Karpas-422 (cell line): ENCODE results near the gene NANOS1. TPM values are rescaled to one million over a fixed set of nuclear protein-coding genes. Genes with fewer than 3 reads are reported as not detected.

ENCODE experiments used
- DNase-seq: peaks from one replicate; pipeline ENCODE4 v3.0.0-alpha.2; 2015
- H2AFZ ChIP-seq: fragments of 200-600 bp; sonication (generic); 2 replicates; pipeline ENCODE4 v1.6.1; 2014; ENCODE audit warnings: antibody characterized with exemption, low read length, mixed read lengths
- H3K27ac ChIP-seq: fragments of 200-600 bp; sonication (generic); 2 replicates; pipeline ENCODE4 v1.5.1; 2014; ENCODE audit warnings: mild to moderate bottlenecking, low read length, moderate library complexity
- H3K27me3 ChIP-seq: fragments of 200-600 bp; sonication (generic); 2 replicates; pipeline ENCODE4 v1.6.1; 2014; ENCODE audit warnings: low read length, mixed read lengths
- H3K36me3 ChIP-seq: fragments of 200-600 bp; sonication (generic); 2 replicates; pipeline ENCODE4 v1.6.1; 2014; ENCODE audit warnings: low read length, mixed read lengths; ENCODE audit not compliant: insufficient read depth
- H3K4me1 ChIP-seq: fragments of 200-600 bp; sonication (generic); 2 replicates; pipeline ENCODE4 v1.6.1; 2014; ENCODE audit warnings: mild to moderate bottlenecking, low read length, mixed read lengths
- H3K4me2 ChIP-seq: fragments of 200-600 bp; sonication (generic); 2 replicates; pipeline ENCODE4 v1.6.1; 2014; ENCODE audit warnings: low read length, low read depth, mild to moderate bottlenecking; ENCODE audit not compliant: poor library complexity, severe bottlenecking
- H3K4me3 ChIP-seq: fragments of 200-600 bp; sonication (generic); 2 replicates; pipeline ENCODE4 v1.5.1; 2014; ENCODE audit warnings: mild to moderate bottlenecking, antibody characterized with exemption, low read length, mixed read lengths
- H3K79me2 ChIP-seq: fragments of 200-600 bp; sonication (generic); 2 replicates; pipeline ENCODE4 v1.6.1; 2014; ENCODE audit warnings: mild to moderate bottlenecking, low read length, mixed read lengths
- H3K9ac ChIP-seq: fragments of 200-600 bp; sonication (generic); 2 replicates; pipeline ENCODE4 v1.6.0; 2014; ENCODE audit warnings: low read length
- H3K9me2 ChIP-seq: fragments of 200-600 bp; sonication (generic), shearing (Covaris generic); replicated peaks from 2 replicates; pipeline ENCODE4 v1.6.0; 2014; ENCODE audit warnings: mild to moderate bottlenecking, low read length, moderate library complexity; ENCODE audit not compliant: insufficient read depth
- H3K9me3 ChIP-seq: fragments of 300-700, 200-600 bp; sonication (generic); 2 replicates; pipeline ENCODE4 v1.6.1; 2014; ENCODE audit warnings: low read length, mixed read lengths
- H4K20me1 ChIP-seq: fragments of 200-600 bp; sonication (generic); 2 replicates; pipeline ENCODE4 v1.6.1; 2014; ENCODE audit warnings: mild to moderate bottlenecking, antibody characterized with exemption, low read length, low read depth; ENCODE audit not compliant: insufficient read depth
- total RNA-seq: library from RNA; depleted of rRNA; stranded (reverse); fragments of >200 nt; shearing (Covaris generic); gene quantifications from 2 replicates; pipeline ENCODE4 v1.2.3, GENCODE V29; 2014; ENCODE audit warnings: low replicate concordance

Gene NANOS1
- total RNA-seq, 1 experiment from 2014 or later = 1.6 TPM

GRCh38 chr10:119055472-119055871 is 26.0 kb downstream of the NANOS1 start:
- Histone ChIP-seq H3K9me2 (no peaks in the 10 kb centered on the region), H3K79me2 (peaks cover 91% of the 10 kb centered on the region), H2AFZ (no peak overlapping the region), H3K36me3 (peaks cover 91% of the 10 kb centered on the region), H3K4me2 (no peak overlapping the region), H3K9me3 (no peaks in the 10 kb centered on the region), H3K4me1 (peaks cover 17% of the 10 kb centered on the region), H3K4me3 (no peak overlapping the region), H3K9ac (no peak overlapping the region), H4K20me1 (peaks cover 26% of the 10 kb centered on the region), H3K27ac (no peak overlapping the region), H3K27me3 (no peaks in the 10 kb centered on the region)
- DNase-seq = no peak

GRCh38 chr10:119058010-119058409 is 28.5 kb downstream of the NANOS1 start:
- Histone ChIP-seq H3K4me2 (no peak overlapping the region), H3K9ac (no peak overlapping the region), H3K36me3 (peaks cover 88% of the 10 kb centered on the region), H3K4me1 (peaks cover 2% of the 10 kb centered on the region; the same call in 1 of the 2 replicates), H2AFZ (no peak overlapping the region), H4K20me1 (peaks cover 26% of the 10 kb centered on the region), H3K9me2 (no peaks in the 10 kb centered on the region), H3K27ac (no peak overlapping the region), H3K9me3 (no peaks in the 10 kb centered on the region), H3K27me3 (no peaks in the 10 kb centered on the region), H3K4me3 (no peak overlapping the region), H3K79me2 (peaks cover 88% of the 10 kb centered on the region)
- DNase-seq = no peak

GRCh38 chr10:119059557-119059956 is 30.0 kb downstream of the NANOS1 start:
- Histone ChIP-seq H3K27me3 (no peaks in the 10 kb centered on the region), H3K4me3 (no peak overlapping the region), H3K9me2 (no peaks in the 10 kb centered on the region), H3K4me1 (peaks cover 2% of the 10 kb centered on the region; the same call in 1 of the 2 replicates), H3K79me2 (peaks cover 92% of the 10 kb centered on the region), H3K36me3 (peaks cover 89% of the 10 kb centered on the region), H3K9ac (no peak overlapping the region), H4K20me1 (peaks cover 29% of the 10 kb centered on the region), H3K27ac (no peak overlapping the region), H3K9me3 (no peaks in the 10 kb centered on the region), H3K4me2 (no peak overlapping the region), H2AFZ (no peak overlapping the region)
- DNase-seq = no peak

- Histone ChIP-seq H3K36me3 (peaks cover 89% of the 10 kb centered on the region), H3K9me2 (no peaks in the 10 kb centered on the region), H3K4me3 (no peak overlapping the region), H4K20me1 (peaks cover 35% of the 10 kb centered on the region), H3K9me3 (no peaks in the 10 kb centered on the region), H3K79me2 (peaks cover 92% of the 10 kb centered on the region), H3K4me2 (no peak overlapping the region), H3K27ac (no peak overlapping the region), H3K27me3 (no peaks in the 10 kb centered on the region), H2AFZ (no peak overlapping the region), H3K4me1 (peaks cover 2% of the 10 kb centered on the region; the same call in 1 of the 2 replicates), H3K9ac (no peak overlapping the region)
- no peak for DNase-seq
Measured at GRCh38 chr10:119060107-119060506, 30.6 kb downstream of the NANOS1 start.

- H3K4me2 ChIP-seq = no peak overlapping the region
- peaks cover 38% of the 10 kb centered on the region for H4K20me1 ChIP-seq
- H3K4me3 ChIP-seq = no peak overlapping the region
- no peaks in the 10 kb centered on the region for H3K9me2 ChIP-seq
- H3K79me2 ChIP-seq = peaks cover 92% of the 10 kb centered on the region
- H3K27me3 ChIP-seq = no peaks in the 10 kb centered on the region
- H2AFZ ChIP-seq = no peak overlapping the region
- H3K36me3 ChIP-seq = peaks cover 86% of the 10 kb centered on the region
- no peak overlapping the region for H3K9ac ChIP-seq
- no peaks in the 10 kb centered on the region for H3K9me3 ChIP-seq
- DNase-seq = no peak
- H3K4me1 ChIP-seq = peaks cover 2% of the 10 kb centered on the region; the same call in 1 of the 2 replicates
- H3K27ac ChIP-seq = no peak overlapping the region
Measured at GRCh38 chr10:119061352-119061751, 31.8 kb downstream of the NANOS1 start.

- peaks cover 92% of the 10 kb centered on the region for H3K79me2 ChIP-seq
- H3K27ac ChIP-seq = no peak overlapping the region
- H3K9ac ChIP-seq = no peak overlapping the region
- no peak for DNase-seq
- H3K4me3 ChIP-seq = no peak overlapping the region
- H2AFZ ChIP-seq = no peak overlapping the region
- H3K36me3 ChIP-seq = peaks cover 84% of the 10 kb centered on the region
- no peaks in the 10 kb centered on the region for H3K27me3 ChIP-seq
- peaks cover 2% of the 10 kb centered on the region; the same call in 1 of the 2 replicates for H3K4me1 ChIP-seq
- no peaks in the 10 kb centered on the region for H3K9me2 ChIP-seq
- no peak overlapping the region for H3K4me2 ChIP-seq
- no peaks in the 10 kb centered on the region for H3K9me3 ChIP-seq
- H4K20me1 ChIP-seq = peaks cover 42% of the 10 kb centered on the region
Measured at GRCh38 chr10:119061926-119062325, 32.4 kb downstream of the NANOS1 start.

DNA sequence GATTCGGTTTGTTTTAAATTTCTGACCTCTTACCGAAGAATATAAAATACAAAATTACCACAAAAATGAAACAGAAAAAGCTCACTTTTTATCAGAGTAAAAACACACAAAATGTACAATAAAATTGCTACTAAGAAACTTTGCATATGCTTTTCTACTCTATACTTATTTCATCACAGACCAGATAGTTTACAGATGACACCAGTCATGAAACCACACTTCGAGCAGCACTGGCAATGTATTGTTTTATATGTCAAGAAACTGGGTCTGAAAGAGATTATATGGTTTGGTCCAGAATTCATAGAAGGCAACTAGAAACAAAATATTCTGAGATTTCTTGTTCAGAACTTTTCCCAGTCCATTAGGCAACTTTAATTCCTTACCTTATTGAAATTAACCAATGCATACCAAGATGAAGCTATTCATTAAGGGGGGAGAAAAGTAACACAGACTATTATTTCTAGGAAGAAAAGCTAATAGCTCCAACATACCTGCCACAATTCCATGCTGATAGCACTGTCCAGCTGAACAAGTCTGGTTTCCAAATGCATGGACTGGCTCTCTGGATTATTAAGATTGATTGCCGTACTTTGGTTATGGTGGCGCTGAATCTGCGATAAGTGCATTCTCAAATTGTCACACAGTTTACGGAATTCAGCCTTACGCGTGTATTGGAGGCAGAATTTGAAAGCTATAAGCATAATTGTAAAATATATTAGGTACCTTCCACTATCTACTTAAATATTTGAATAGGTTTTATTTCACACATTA is 41.1 kb downstream of the NANOS1 start:
- DNase-seq = no peak
- no peak overlapping the region for H2AFZ ChIP-seq
- H4K20me1 ChIP-seq = peaks cover 35% of the 10 kb centered on the region
- no peak overlapping the region for H3K27ac ChIP-seq
- H3K4me1 ChIP-seq = no peaks in the 10 kb centered on the region
- H3K4me3 ChIP-seq = no peak overlapping the region
- H3K4me2 ChIP-seq = no peak overlapping the region
- H3K27me3 ChIP-seq = no peaks in the 10 kb centered on the region
- H3K9ac ChIP-seq = no peak overlapping the region
- H3K79me2 ChIP-seq = peaks cover 92% of the 10 kb centered on the region
- peaks cover 70% of the 10 kb centered on the region for H3K36me3 ChIP-seq
- H3K9me2 ChIP-seq = no peaks in the 10 kb centered on the region
- H3K9me3 ChIP-seq = no peaks in the 10 kb centered on the region

DNA sequence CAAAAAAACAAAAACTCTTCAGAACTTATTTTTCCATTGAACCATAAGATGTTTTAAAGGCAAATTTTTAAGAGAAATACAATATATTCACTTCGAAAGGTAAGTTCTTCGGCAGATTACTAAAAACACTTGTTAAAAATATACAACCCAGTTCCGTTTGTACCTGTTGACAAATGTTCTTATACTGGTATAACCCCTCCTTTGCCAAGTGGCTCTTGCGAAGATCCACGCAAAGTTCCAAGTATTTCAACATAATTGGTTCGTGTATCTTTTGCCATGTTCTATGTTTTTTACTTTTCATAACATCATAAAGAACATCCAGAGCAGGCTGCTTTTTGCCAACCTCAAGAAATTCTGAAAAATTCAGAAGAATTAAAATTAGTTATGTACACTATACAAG is 44.1 kb downstream of the NANOS1 start:
- Histone ChIP-seq H3K9ac (no peak overlapping the region), H3K9me2 (no peaks in the 10 kb centered on the region), H3K79me2 (peaks cover 92% of the 10 kb centered on the region), H3K9me3 (no peaks in the 10 kb centered on the region), H3K27ac (no peak overlapping the region), H3K4me1 (peaks cover 22% of the 10 kb centered on the region), H3K27me3 (no peaks in the 10 kb centered on the region), H4K20me1 (peaks cover 52% of the 10 kb centered on the region), H3K36me3 (peaks cover 65% of the 10 kb centered on the region), H3K4me2 (no peak overlapping the region), H2AFZ (no peak overlapping the region), H3K4me3 (no peak overlapping the region)
- DNase-seq = no peak
